ENCODE results near the gene SPIB.
"Not testable (repeated sequence)": the region's sequence is repeated elsewhere in the genome, so short reads cannot be mapped to it uniquely, and the experiment has no call there.

Gene SPIB

GRCh38 chr19:50433201-50434180 lies 14.8 kb downstream of the SPIB start:
- in situ Hi-C loops (cut with MboI; ENCODE audit: low pct_unique_long_range_greater_than_20kb, low sequenced_read_pairs), result no loop called here
- DNase-seq, result no peak

- in situ Hi-C loops (cut with MboI; ENCODE audit: low pct_unique_long_range_greater_than_20kb, low sequenced_read_pairs), result no loop called here
- DNase-seq, result peak; percentile 19
Measured at GRCh38 chr19:50434525-50434924, 15.8 kb downstream of the SPIB start.

GRCh38 chr19:50435221-50435620 lies 16.5 kb downstream of the SPIB start:
- in situ Hi-C loops (cut with MboI; ENCODE audit: low pct_unique_long_range_greater_than_20kb, low sequenced_read_pairs), result no loop called here
- no peak for DNase-seq

- in situ Hi-C loops (cut with MboI; ENCODE audit: low pct_unique_long_range_greater_than_20kb, low sequenced_read_pairs), result no loop called here
Measured at GRCh38 chr19:50435627-50436026, 16.9 kb downstream of the SPIB start.

DNA sequence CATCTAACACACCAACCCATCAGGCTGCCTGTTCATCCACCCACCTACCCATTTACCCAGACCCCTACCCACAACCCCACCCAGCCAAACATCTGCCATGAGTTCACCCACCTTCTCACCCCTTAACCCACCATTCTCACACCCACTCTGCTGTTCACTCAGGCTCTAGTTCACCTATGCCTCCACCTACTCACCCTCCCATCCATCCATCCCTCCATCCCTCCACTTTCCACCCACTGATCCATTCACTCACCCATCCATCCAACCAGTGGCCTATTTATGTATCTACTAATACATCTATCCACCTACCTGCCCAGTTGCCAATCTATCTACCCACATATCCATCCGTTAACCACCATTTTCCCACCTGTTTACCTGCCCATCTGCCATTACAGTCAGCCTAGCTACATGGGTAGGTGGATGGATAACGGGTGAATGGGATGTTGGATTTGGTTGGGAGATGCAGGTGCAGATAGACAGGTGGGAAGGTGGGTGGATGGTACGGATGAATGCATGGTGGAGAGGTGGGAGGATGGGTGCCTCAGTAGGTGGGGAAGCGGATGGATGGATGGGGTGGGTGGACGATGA lies 19.2 kb downstream of the SPIB start:
- in situ Hi-C loops (cut with MboI; ENCODE audit: low pct_unique_long_range_greater_than_20kb, low sequenced_read_pairs), result no loop called here
- DNase-seq, result no peak

More at GRCh38 chr19:50435627-50436026, 16.9 kb downstream of the SPIB start:
- DNase-seq, result no peak

DNA sequence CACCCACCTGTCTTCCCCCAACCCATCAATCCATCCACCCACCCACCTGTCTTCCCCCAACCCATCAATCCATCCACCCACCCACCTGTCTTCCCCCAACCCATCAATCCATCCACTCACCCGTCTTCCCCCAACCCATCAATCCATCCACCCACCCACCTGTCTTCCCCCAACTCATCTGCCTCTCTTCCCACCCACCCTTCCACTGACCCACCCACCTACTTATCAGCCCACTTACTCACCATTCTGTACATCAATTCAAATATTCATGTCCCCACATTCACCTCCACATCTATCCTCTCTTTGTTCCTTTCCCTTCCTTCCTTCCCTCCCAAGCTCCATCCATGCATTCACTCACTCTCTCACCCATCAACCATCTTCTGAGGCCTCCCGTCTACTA lies 20.4 kb downstream of the SPIB start:
- in situ Hi-C loops (cut with MboI; ENCODE audit: low pct_unique_long_range_greater_than_20kb, low sequenced_read_pairs); DNase-seq: not testable (repeated sequence)

DNA sequence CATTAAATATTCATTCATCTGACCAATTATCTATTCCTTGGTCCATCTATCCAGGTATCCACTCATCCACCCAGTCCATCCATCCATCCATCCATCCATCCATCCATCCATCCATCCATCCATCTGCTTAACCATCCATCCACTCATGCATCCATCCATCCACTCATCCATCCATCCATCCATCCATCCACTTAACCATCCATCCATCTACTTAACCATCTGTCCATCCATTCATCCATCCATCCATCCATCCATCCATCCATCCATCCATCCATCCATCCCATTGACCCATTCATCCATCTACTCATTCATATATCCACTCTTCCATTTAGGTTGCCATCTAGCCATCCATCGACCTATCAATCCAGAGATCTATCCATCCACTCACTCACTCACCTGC lies 25.3 kb downstream of the SPIB start:
- in situ Hi-C loops (cut with MboI; ENCODE audit: low pct_unique_long_range_greater_than_20kb, low sequenced_read_pairs), result no loop called here

DNA sequence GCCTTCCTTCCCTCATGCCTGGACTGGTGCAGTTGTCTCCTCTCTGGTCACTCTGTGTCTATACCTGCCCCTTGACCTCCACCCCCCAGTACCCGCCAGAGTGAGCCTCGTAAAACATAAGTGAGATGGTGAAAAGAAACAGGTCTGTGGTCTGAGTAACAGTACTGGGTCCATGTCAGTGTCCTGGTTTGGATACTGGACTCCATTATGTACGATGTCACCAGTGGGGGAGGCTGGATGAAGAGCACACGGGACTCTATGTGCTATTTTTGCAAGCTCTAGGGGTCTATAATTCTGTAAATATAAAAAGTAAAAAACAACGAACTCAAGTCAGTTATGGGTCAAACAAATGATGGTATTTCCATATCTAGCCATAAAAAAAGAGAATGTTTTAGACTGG lies 28.3 kb downstream of the SPIB start:
- DNase-seq, result no peak
- in situ Hi-C loops (cut with MboI; ENCODE audit: low pct_unique_long_range_greater_than_20kb, low sequenced_read_pairs), result no loop called here

More for the DNA sequence above, 25.3 kb downstream of the SPIB start:
- no peak for DNase-seq

DNA sequence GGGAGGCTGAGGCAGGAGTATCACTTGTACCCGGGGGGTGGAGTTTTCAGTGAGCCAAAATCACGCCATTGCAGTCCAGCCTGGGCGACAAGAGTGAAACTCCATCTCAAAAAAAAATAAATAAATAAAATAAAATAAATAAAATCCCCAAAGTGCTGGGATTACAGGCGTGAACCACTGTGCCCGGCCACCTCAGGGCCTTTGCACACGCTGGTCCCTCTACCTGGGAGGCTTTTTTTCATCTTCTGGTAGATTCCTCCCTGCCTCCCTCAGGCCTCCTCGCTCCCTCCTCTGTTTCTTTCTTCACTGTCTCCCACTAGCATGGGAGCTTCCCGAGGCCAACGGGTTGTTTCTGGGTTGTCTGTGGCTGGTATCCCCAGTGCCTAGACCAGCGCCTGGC lies 29.0 kb downstream of the SPIB start:
- no peak for DNase-seq
- in situ Hi-C loops (cut with MboI; ENCODE audit: low pct_unique_long_range_greater_than_20kb, low sequenced_read_pairs), result no loop called here

DNA sequence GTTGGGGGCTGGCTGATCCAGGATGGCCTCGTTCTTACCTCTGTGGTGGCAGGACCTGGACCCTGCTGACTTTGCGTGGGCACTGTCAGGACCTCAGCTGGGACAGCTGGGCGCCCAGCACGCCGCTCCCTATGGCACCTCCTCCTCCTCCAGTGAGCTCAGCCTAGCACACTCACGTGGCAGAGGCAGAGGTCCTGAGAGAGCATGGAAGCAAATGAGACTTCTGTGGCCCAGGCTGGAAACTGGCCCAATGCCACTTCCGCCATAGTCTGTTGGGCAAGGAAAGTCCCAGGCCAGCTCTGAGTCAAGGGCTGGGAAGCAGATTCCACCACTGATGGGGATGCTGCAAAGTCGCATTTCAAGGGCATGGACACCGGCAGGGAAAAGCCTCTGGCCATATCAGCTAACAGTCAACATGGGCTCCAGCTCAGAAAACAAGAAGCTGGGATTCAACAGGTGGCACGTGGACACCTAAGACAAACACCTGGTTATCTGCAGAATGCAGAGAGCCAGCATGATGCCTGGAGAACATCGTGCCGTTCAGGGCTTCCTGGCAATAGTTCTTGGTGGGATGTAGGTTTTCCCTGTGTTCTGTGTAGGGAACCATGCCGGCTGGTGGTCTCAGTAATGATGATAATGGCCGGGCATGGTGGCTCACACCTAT lies 30.6 kb downstream of the SPIB start:
- DNase-seq, result no peak
- in situ Hi-C loops (cut with MboI; ENCODE audit: low pct_unique_long_range_greater_than_20kb, low sequenced_read_pairs), result no loop called here

DNA sequence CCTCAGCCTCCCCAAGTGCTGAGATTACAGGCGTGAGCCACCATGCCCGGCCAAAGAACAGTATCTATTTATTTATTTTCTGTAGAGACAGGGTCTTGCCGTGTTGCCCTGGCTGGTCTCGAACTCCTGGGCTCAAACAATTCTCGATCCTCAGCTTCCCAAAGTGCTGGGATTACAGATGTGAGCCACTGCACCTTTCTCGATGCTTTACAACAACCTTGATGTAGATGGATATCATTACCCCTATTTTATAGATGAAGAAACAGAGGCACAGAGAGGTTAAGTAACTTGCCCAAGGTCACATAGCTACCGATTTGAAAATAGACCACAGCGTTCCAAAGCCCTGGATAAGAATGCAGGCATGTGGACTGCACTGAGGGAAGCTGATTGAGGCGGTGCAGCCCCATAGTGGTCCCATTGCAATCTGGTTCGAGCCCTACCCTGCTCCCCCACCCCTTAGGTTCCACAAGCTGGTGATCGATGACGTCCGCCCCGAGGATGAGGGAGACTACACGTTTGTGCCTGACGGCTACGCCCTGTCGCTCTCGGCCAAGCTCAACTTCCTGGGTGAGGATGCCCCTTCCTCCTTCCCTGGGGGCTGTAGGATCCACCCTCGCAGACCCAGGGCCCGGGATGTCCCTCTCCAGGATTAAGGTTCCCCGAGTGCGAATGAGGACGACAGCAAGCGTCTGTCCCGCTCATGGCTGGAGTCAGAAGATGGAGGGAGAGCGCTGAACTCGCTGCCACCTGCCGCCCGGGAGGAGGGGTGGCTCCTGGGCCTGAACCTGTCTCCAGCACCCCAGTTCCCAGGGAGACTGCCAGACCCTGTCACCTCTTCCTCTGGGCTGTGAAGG lies 31.9 kb downstream of the SPIB start:
- DNase-seq, result no peak
- in situ Hi-C loops (cut with MboI; ENCODE audit: low pct_unique_long_range_greater_than_20kb, low sequenced_read_pairs), result no loop called here

DNA sequence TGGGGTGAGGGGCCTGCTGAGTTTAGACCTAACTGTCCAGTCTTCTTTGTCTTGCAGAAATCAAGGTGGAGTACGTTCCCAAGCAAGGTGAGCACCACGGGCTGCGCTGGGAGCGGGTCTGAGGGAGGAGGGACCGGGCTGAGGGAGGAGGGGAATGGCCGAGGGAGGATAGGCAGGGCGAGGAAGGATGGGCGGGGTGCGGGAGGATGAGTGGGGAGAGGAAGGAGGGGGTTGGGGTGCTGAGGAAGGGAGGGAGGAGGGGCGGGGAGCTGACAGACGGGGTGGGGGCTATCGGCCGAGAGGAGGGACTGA lies 32.4 kb downstream of the SPIB start:
- no peak for DNase-seq
- in situ Hi-C loops (cut with MboI; ENCODE audit: low pct_unique_long_range_greater_than_20kb, low sequenced_read_pairs), result no loop called here

- DNase-seq, result no peak
- in situ Hi-C loops (cut with MboI; ENCODE audit: low pct_unique_long_range_greater_than_20kb, low sequenced_read_pairs), result no loop called here
Measured at GRCh38 chr19:50453243-50453642, 34.5 kb downstream of the SPIB start.

DNA sequence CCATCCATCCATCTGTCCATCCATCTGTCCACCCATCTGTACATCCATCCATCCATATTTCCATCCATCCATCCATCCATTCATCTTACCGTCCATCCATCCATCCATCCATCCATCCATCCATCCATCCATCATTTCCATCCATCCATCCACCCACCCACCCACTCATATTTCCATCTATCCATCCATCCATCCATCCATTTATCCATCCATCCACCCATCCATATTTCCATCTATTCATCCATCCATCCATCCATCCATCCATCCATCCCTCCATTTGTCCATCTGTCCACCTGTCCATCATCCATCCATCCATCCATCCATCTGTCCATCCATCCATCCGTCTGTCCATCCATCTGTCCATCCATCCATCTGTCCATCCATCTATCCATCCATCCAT lies 37.3 kb downstream of the SPIB start:
- in situ Hi-C loops (cut with MboI; ENCODE audit: low pct_unique_long_range_greater_than_20kb, low sequenced_read_pairs), result no loop called here

DNA sequence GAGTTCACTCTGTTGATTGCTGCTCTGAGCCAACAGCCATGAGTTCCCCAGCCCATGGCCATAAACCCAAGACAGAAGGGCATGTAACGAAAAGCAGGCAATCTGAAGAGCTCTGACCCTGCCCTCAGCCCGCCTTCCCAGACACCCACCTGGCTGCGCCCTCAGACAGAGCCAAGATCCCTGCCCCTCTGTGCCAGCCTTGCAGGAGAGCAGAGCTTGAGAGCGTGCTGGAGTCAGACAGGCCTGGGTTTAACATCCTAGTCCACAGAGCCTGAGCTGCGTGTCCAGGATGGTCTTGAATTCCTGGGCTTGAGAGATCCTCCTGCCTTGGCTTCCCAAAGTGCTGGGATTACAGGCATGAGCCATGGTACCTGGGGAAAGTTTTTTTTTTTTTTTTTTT lies 38.6 kb downstream of the SPIB start:
- DNase-seq, result no peak
- in situ Hi-C loops (cut with MboI; ENCODE audit: low pct_unique_long_range_greater_than_20kb, low sequenced_read_pairs), result no loop called here

More for the DNA sequence above, 37.3 kb downstream of the SPIB start:
- no peak for DNase-seq

DNA sequence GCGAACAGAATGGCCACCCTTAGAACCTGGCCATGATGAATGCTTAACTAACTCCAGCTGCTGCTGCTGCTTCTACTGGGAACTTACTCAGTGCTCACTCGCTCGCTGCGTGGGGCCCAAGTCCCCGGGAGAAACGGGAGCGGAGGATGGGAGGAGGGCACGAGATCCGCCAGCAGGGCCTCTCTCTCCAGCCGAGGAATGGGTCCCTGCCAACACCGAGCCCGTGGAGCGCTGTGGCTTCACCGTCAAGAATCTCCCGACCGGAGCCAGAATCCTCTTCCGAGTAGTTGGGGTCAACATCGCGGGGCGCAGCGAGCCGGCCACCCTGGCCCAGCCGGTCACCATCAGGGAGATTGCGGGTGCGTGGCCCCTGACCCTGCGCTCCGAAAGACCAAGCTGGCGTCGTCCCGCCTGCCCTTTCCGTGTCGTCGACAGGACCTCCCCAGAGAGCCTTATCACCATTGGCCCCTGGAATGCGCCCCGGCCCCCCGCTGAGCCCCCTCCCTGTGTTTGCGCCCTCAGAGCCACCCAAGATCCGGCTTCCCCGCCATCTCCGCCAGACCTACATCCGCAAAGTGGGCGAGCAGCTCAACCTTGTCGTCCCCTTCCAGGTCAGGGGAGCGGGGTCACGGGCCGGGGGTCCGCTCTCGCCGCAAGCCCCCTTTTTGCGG lies 39.8 kb downstream of the SPIB start:
- no peak for DNase-seq
- in situ Hi-C loops (cut with MboI; ENCODE audit: low pct_unique_long_range_greater_than_20kb, low sequenced_read_pairs), result no loop called here

GRCh38 chr19:50459067-50459456 lies 40.3 kb downstream of the SPIB start:
- DNase-seq, result no peak
- in situ Hi-C loops (cut with MboI; ENCODE audit: low pct_unique_long_range_greater_than_20kb, low sequenced_read_pairs), result no loop called here

- in situ Hi-C loops (cut with MboI; ENCODE audit: low pct_unique_long_range_greater_than_20kb, low sequenced_read_pairs), result no loop called here
- DNase-seq, result no peak
Measured at GRCh38 chr19:50459638-50460037, 40.9 kb downstream of the SPIB start.
